Erythroblast (primary cell): Measurements from ENCODE around the gene RANBP1.

Experiments
- GATA1 ChIP-seq: IDR thresholded peaks from 2 replicates; pipeline ENCODE4 v1.6.1; 2011; ENCODE audit warnings: low read depth, mild to moderate bottlenecking, control low read depth, low read length, moderate library complexity
- POLR2A ChIP-seq: IDR thresholded peaks from 2 replicates; pipeline ENCODE4 v1.6.1; 2011; ENCODE audit warnings: mild to moderate bottlenecking, low read length

DNA sequence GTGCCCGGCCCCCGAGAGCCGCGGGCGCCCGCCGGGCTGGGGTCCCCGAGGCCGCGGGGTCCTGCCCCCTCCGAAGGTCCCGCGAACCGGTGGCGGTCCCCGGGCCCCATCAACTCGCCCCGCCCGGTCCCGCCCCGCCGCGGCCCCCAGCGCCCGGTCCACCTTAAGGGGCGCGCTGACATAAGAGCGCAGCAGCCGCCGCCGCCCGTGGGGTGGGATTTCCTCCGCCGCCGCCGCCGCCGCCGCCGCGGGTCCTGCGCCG lies 15.6 kb downstream of the RANBP1 start, which contains the start of gene ZDHHC8:
- TF ChIP-seq POLR2A (no peak), GATA1 (no peak)
